NCI-H1105 (cell line): ENCODE results near the gene ATP1B1.

Experiments used
- DNase-seq: peaks from one replicate; lab custom pipeline; 2025; lab: John Stamatoyannopoulos, UW

ATP1B1 gene

GRCh38 chr1:169094897-169095569 is 11.5 kb upstream of the ATP1B1 start:
- no peak for DNase-seq

- no peak for DNase-seq
Measured at GRCh38 chr1:169098380-169098779, 8.1 kb upstream of the ATP1B1 start.

GRCh38 chr1:169099561-169099960 is 6.9 kb upstream of the ATP1B1 start:
- no peak for DNase-seq

GRCh38 chr1:169100208-169100607 is 6.3 kb upstream of the ATP1B1 start:
- DNase-seq: no peak

- DNase-seq: no peak
Measured at GRCh38 chr1:169100651-169101088, 5.8 kb upstream of the ATP1B1 start.

- no peak for DNase-seq
Measured at GRCh38 chr1:169102567-169102966, 3.9 kb upstream of the ATP1B1 start.

GRCh38 chr1:169103002-169103401 is 3.5 kb upstream of the ATP1B1 start:
- DNase-seq: no peak

GRCh38 chr1:169103480-169103893 is 3.0 kb upstream of the ATP1B1 start:
- no peak for DNase-seq

GRCh38 chr1:169105087-169105433 is 1.4 kb upstream of the ATP1B1 start:
- DNase-seq: no peak

- DNase-seq: peak; percentile 88
Measured at GRCh38 chr1:169105434-169106094, 926 bp upstream of the ATP1B1 start.

- DNase-seq: peak; percentile 27
Measured at GRCh38 chr1:169106921-169107602, 572 bp downstream of the ATP1B1 start.

GRCh38 chr1:169107603-169108208 is 1.2 kb downstream of the ATP1B1 start:
- no peak for DNase-seq

- DNase-seq: no peak
Measured at GRCh38 chr1:169108223-169108622, 1.7 kb downstream of the ATP1B1 start.

- DNase-seq: no peak
Measured at GRCh38 chr1:169108863-169109560, 2.5 kb downstream of the ATP1B1 start.

- no peak for DNase-seq
Measured at GRCh38 chr1:169109561-169110134, 3.2 kb downstream of the ATP1B1 start.

- no peak for DNase-seq
Measured at GRCh38 chr1:169110236-169110635, 3.7 kb downstream of the ATP1B1 start.

- DNase-seq: no peak
Measured at GRCh38 chr1:169110689-169111447, 4.4 kb downstream of the ATP1B1 start.

GRCh38 chr1:169111472-169111871 is 5.0 kb downstream of the ATP1B1 start:
- no peak for DNase-seq

- DNase-seq: no peak
Measured at GRCh38 chr1:169112241-169112640, 5.8 kb downstream of the ATP1B1 start.

GRCh38 chr1:169113613-169114119 is 7.2 kb downstream of the ATP1B1 start:
- no peak for DNase-seq
